IPS DF 4.7 (cell line): ENCODE data around the gene TREH.
"Not testable (repeated sequence)": the region's sequence is repeated elsewhere in the genome, so short reads cannot be mapped to it uniquely, and the experiment has no call there.

Source experiments
- DNase-seq: peaks from one replicate; pipeline ENCODE4 v3.0.0-alpha.2; 2013; ENCODE audit warnings: low spot score; ENCODE audit errors: extremely low read depth

Gene TREH

DNA sequence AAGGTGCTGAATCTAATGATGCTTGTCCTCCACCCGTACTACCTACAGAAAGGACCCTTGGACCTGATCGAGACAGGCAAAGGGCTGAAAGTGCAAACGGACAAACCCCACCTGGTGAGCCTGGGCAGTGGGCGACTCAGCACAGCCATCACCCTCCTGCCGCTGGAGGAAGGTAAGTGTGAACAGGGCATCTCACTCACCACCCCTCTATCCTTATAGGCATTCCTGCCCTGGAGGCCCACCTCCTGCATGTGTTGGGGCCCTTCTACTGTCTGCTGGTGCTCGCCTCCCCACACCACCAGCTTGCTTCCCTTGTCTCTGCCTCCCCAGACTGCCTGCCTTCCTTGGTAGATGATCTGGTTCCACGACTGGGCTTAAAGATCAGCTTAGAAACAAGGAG lies 64.9 kb downstream of the TREH start:
- no peak for DNase-seq

DNA sequence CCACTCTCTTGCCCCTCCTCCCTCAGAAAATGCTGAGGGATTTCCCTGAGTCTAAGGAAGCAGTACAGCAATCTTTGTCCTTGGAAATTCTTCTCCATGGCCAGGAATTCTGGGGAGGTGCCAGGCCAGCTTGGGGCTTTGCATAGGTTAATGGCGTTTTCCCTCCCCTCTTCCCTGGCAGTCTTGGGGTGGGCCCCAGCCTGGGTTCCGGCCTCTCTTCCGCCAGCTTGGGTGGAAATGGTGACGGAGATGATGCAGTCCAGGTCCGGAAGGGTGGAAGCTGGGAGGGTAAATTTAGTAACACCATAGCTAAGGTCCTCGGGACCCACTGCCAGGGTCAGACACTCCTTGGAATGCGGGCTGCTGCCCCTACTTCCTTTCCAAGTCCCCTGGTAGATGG lies 67.1 kb downstream of the TREH start:
- DNase-seq, result no peak

- not testable (repeated sequence) for DNase-seq
These were observed 68.0 kb downstream of the TREH start for GRCh38 chr11:118611433-118611795.

- DNase-seq, result peak; percentile 64
These were observed 68.5 kb downstream of the TREH start for GRCh38 chr11:118610773-118611432.

GRCh38 chr11:118610225-118610772 lies 69.2 kb downstream of the TREH start:
- DNase-seq, result no peak

DNA sequence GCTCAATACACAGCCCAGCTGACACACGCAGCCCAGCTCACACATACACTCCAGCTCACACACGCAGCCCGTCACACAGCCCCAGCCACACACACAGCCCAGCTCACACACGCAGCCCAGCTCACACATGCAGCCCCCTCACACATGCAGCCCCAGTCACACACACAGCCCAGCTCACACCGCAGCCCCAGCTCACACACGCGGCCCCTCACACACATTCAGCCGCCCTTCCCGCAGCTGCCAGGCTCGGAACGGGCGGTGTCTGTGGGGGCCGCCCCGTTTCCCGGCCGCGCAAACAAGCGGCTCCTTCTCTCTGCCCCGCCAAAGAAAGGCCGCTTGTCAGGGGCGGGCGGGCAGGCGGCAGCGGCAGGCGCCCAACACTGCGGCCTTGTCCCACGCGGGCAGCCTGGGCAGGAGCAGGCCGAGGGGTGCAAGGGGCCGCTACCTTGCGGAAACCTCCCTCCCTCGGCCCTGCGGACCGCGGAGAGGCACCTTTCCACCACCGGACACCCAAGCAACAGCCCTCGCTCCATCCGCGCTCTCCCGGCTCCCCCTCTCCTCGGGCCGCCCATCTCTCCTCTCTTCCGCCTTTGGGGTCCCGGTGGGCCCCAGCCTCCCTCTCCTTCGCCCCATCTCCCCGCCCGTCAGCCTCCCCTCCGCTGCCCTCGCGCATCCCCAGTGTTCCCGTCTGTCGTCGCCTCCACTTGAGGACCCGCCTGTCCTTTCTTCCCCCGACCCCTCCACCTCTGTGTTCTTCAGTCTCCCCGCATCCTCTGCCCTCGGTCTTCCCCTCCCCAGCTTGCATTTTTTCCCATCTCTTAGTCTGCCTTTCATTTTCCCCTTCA lies 69.8 kb downstream of the TREH start:
- no peak for DNase-seq

GRCh38 chr11:118608360-118609227 lies 70.9 kb downstream of the TREH start:
- no peak for DNase-seq

- no peak for DNase-seq
These were observed 71.8 kb downstream of the TREH start, which contains the start of gene PHLDB1 for GRCh38 chr11:118607401-118608359. TSS of gene PHLDB1 (plus strand) at chr11:118607615. CDS start at chr11:118613837, 6,222 bp downstream.
